Measurements from ENCODE around the gene BSCL2. TPM values are rescaled to one million over a fixed set of nuclear protein-coding genes. Genes with fewer than 3 reads are reported as not detected.

The BSCL2 gene
- total and polyA plus RNA-seq, 2 experiments from 2014 or later = 70.3 to 79.2 TPM

DNA sequence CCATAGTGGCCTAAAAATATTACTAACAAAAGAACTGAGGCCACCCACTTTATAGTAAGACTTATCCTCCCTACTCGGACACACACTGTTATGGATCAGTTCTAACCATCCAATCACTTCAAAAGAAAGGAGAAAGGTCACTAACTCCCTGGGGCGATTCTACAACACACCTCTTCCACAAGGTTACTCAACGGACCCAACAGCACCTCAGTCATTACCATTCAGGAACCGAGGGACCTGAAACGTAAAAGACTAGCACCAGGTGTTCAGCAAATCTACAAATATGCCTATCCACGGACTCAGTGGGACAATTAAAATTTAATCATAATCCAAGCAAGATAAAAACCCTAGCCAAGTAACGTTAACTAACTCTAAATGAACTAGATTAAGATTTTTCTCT lies 18.4 kb upstream of the BSCL2 start:
- Histone ChIP-seq H3K36me3 (peaks cover 33% of the 10 kb centered on the region), H3K27ac (peak overlapping the region; percentile 98), H3K4me1 (ENCODE audit: low read depth) (peaks cover 8% of the 10 kb centered on the region), H3K27me3 (no peaks in the 10 kb centered on the region), H3K9me3 (ENCODE audit: low read depth) (no peaks in the 10 kb centered on the region), H3K4me3 (peak overlapping the region; percentile 90)
- TF ChIP-seq, protein P1, sequence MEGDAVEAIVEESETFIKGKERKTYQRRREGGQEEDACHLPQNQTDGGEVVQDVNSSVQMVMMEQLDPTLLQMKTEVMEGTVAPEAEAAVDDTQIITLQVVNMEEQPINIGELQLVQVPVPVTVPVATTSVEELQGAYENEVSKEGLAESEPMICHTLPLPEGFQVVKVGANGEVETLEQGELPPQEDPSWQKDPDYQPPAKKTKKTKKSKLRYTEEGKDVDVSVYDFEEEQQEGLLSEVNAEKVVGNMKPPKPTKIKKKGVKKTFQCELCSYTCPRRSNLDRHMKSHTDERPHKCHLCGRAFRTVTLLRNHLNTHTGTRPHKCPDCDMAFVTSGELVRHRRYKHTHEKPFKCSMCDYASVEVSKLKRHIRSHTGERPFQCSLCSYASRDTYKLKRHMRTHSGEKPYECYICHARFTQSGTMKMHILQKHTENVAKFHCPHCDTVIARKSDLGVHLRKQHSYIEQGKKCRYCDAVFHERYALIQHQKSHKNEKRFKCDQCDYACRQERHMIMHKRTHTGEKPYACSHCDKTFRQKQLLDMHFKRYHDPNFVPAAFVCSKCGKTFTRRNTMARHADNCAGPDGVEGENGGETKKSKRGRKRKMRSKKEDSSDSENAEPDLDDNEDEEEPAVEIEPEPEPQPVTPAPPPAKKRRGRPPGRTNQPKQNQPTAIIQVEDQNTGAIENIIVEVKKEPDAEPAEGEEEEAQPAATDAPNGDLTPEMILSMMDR (IDR thresholded peaks at IDR 0.05; ENCODE audit: low read depth, low read length) = no peak
- DNase-seq (ENCODE audit: low read depth in 1 of 2, low spot score in 1 of 2) = no peak

- H3K27me3 ChIP-seq = no peaks in the 10 kb centered on the region
- TF ChIP-seq, protein P1 (IDR thresholded peaks at IDR 0.05; ENCODE audit: low read depth, low read length) = no peak
- peaks cover 8% of the 10 kb centered on the region for H3K4me1 ChIP-seq (ENCODE audit: low read depth)
- H3K36me3 ChIP-seq = peaks cover 47% of the 10 kb centered on the region
- H3K9me3 ChIP-seq (ENCODE audit: low read depth) = no peaks in the 10 kb centered on the region
- no peak overlapping the region for H3K27ac ChIP-seq
- DNase-seq (ENCODE audit: low read depth in 1 of 2, low spot score in 1 of 2) = no peak
- no peak overlapping the region for H3K4me3 ChIP-seq
Observed at GRCh38 chr11:62724171-62724570, 16.9 kb upstream of the BSCL2 start.

GRCh38 chr11:62721994-62722393 lies 14.8 kb upstream of the BSCL2 start:
- Histone ChIP-seq H3K4me3 (no peak overlapping the region), H3K9me3 (ENCODE audit: low read depth) (no peaks in the 10 kb centered on the region), H3K4me1 (ENCODE audit: low read depth) (peaks cover 8% of the 10 kb centered on the region), H3K27ac (peak overlapping the region; percentile 14), H3K27me3 (no peaks in the 10 kb centered on the region), H3K36me3 (peaks cover 67% of the 10 kb centered on the region)
- peak; percentile 23 to 43 for DNase-seq (ENCODE audit: low read depth in 1 of 2, low spot score in 1 of 2)
- TF ChIP-seq, protein P1 (IDR thresholded peaks at IDR 0.05; ENCODE audit: low read depth, low read length) = no peak

- no peak overlapping the region for H3K27ac ChIP-seq
- H3K4me1 ChIP-seq (ENCODE audit: low read depth) = no peaks in the 10 kb centered on the region
- DNase-seq (ENCODE audit: low read depth in 1 of 2, low spot score in 1 of 2) = no peak
- no peaks in the 10 kb centered on the region for H3K27me3 ChIP-seq
- no peaks in the 10 kb centered on the region for H3K9me3 ChIP-seq (ENCODE audit: low read depth)
- TF ChIP-seq, protein P1 (IDR thresholded peaks at IDR 0.05; ENCODE audit: low read depth, low read length) = no peak
- peaks cover 93% of the 10 kb centered on the region for H3K36me3 ChIP-seq
- H3K4me3 ChIP-seq = no peak overlapping the region
Observed at GRCh38 chr11:62719302-62719978, 12.2 kb upstream of the BSCL2 start.

DNA sequence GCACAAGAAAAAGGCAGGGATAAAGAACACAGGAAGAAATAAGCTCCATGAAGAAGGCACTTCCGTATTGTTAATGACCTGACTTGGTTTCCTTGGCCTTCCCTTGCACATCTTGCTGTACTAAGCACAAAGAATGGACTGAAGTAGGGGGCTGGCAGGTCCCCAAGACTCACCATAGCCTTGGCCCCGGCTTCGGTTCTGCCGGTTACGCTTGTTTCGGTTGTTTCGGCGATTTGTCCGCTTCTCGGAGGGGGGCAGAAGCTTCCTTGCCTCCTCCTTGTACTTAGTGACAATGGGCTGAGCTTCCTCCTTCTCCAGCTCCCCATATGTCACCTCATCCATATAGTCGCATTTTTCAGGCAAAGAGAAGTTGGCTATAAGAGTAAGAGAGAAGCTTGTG lies 9.6 kb upstream of the BSCL2 start:
- no peak overlapping the region for H3K27ac ChIP-seq

More for the DNA sequence above, 9.6 kb upstream of the BSCL2 start:
- Histone ChIP-seq H3K36me3 (peaks cover 93% of the 10 kb centered on the region), H3K27me3 (no peaks in the 10 kb centered on the region), H3K9me3 (ENCODE audit: low read depth) (no peaks in the 10 kb centered on the region), H3K4me3 (no peak overlapping the region), H3K4me1 (ENCODE audit: low read depth) (no peaks in the 10 kb centered on the region)
- TF ChIP-seq, protein P1 (IDR thresholded peaks at IDR 0.05; ENCODE audit: low read depth, low read length) = no peak
- DNase-seq (ENCODE audit: low read depth in 1 of 2, low spot score in 1 of 2) = no peak
